ENCODE results near the gene TAF13. TPM values are rescaled to one million over a fixed set of nuclear protein-coding genes. Genes with fewer than 3 reads are reported as not detected.
"Not testable (repeated sequence)": the region's sequence is repeated elsewhere in the genome, so short reads cannot be mapped to it uniquely, and the experiment has no call there.

TAF13 gene
- total RNA-seq, 6 experiments from 2014 or later: 94.3 to 150 (median 106) TPM

DNA sequence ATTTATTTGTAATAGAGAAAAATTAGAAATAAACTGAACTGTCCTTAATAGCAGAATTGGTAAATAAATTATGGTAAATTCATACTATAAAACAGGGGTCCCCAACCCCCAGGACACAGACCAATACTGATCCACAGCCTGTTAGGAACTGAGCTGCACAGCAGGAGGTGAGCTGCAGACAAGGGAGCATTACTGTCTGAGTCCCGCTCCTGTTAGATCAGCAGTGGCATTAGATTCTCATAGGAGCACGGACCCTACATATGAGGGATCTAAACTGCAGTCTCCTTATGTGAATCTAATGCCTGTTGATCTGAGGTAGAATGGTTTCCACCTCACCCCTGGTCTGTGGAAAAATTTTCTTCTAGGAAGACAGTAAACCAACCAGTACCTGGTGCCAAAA is 41.4 kb downstream of the TAF13 start:
- H3K27me3 Mint-ChIP-seq (ENCODE audit: insufficient read depth): no peaks in the 10 kb centered on the region
- DNase-seq: no peak

DNA sequence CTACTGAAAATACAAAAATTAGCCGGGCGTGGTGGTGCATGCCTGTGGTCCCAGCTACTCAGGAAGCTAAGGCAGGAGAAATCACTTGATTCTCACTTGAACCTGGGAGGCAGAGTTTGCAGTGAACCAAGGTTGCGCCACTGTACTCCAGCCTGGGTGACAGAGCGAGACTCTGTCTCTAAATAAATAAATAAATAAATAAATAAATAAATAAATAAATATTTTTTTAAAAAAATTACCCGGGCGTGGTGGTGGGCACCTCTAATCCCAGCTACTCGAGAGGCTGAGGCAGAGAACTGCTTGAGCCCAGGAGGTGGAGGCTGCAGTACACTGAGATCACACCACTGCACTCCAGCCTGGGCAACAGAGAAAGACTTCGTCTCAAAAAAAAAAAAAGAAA is 46.3 kb downstream of the TAF13 start:
- not testable (repeated sequence) for H3K9me3 Mint-ChIP-seq; H3K27me3 Mint-ChIP-seq (ENCODE audit: insufficient read depth); H3K36me3 Mint-ChIP-seq (ENCODE audit: low read depth); H3K27ac Mint-ChIP-seq; DNase-seq; H3K4me3 Mint-ChIP-seq
- H3K4me1 Mint-ChIP-seq (ENCODE audit: low read depth): peaks cover 13% of the 10 kb centered on the region

More for the DNA sequence above, 41.4 kb downstream of the TAF13 start:
- Mint-ChIP-seq H3K4me1 (ENCODE audit: low read depth) (no peaks in the 10 kb centered on the region; the same call in 1 of the 2 replicates), H3K27ac (no peak overlapping the region), H3K9me3 (no peaks in the 10 kb centered on the region), H3K36me3 (ENCODE audit: low read depth) (no peaks in the 10 kb centered on the region), H3K4me3 (no peak overlapping the region)
- TF ChIP-seq, protein P1, sequence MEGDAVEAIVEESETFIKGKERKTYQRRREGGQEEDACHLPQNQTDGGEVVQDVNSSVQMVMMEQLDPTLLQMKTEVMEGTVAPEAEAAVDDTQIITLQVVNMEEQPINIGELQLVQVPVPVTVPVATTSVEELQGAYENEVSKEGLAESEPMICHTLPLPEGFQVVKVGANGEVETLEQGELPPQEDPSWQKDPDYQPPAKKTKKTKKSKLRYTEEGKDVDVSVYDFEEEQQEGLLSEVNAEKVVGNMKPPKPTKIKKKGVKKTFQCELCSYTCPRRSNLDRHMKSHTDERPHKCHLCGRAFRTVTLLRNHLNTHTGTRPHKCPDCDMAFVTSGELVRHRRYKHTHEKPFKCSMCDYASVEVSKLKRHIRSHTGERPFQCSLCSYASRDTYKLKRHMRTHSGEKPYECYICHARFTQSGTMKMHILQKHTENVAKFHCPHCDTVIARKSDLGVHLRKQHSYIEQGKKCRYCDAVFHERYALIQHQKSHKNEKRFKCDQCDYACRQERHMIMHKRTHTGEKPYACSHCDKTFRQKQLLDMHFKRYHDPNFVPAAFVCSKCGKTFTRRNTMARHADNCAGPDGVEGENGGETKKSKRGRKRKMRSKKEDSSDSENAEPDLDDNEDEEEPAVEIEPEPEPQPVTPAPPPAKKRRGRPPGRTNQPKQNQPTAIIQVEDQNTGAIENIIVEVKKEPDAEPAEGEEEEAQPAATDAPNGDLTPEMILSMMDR (IDR thresholded peaks at IDR 0.05): no peak

DNA sequence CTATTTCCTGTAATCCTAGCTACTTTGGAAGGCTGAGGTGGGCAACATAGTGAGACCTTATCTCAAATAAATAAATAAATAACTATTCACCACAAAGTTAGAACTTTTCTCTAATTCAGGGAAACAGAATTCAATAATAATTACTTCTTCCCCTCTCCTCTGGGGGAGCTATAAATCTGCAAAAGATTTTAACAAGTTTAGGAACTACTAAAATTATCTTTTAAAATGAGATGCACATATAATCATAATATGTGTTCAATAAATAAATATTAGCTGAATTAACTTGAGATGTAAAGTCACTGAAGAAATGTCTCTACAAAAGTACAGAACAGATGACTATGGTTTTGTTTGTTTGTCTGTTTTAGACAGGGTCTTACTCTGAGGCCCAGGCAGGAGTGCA is 48.0 kb downstream of the TAF13 start:
- H3K4me3 Mint-ChIP-seq: no peak overlapping the region
- H3K4me1 Mint-ChIP-seq (ENCODE audit: low read depth): peaks cover 15% of the 10 kb centered on the region
- TF ChIP-seq, protein P1 (IDR thresholded peaks at IDR 0.05): peak; percentile 62
- DNase-seq: no peak
- H3K36me3 Mint-ChIP-seq (ENCODE audit: low read depth): no peaks in the 10 kb centered on the region
- no peak overlapping the region for H3K27ac Mint-ChIP-seq
- H3K9me3 Mint-ChIP-seq: no peaks in the 10 kb centered on the region
- no peaks in the 10 kb centered on the region for H3K27me3 Mint-ChIP-seq (ENCODE audit: insufficient read depth)

DNA sequence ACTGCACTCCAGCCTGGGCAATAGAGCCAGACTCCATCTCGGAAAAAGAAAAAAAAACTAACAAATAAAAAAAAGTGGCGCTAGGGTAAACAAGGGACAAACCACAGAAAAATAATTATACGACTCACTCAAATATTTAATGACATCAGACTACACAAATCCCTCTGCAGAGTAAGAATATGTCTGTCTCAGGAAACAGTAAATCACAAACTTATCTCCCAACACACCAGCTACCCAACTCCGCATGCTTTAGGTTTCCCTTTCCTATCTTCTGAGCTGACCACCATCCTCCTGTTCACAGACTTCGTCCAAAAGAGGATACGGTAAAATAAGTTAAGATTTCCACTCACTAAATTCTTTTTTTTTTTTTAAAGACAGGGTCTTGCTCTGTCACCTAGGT is 50.1 kb downstream of the TAF13 start:
- Mint-ChIP-seq H3K4me3 (no peak overlapping the region), H3K4me1 (ENCODE audit: low read depth) (peaks cover 15% of the 10 kb centered on the region), H3K9me3 (no peaks in the 10 kb centered on the region), H3K27me3 (ENCODE audit: insufficient read depth) (no peaks in the 10 kb centered on the region), H3K36me3 (ENCODE audit: low read depth) (no peaks in the 10 kb centered on the region), H3K27ac (no peak overlapping the region; the same call in 1 of the 2 replicates)
- TF ChIP-seq, protein P1 (IDR thresholded peaks at IDR 0.05): no peak
- DNase-seq: no peak

DNA sequence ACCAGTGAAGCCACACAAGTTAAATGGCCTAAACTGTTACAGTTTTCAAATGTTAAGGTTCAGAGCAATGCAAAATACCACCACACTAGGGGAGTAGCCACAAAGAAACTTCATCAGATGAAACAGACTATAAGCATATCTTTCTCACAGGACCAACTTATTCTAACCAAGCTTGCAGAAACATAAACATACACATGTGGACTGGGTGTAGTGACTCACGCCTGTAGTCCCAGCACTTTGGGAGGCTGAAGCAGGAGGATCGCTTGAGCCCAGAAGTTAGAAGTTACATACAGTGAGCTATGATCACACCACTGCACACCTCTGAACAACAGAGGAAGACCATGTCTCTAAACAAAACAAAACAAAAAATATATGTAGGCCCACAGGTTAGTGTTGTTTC is 51.2 kb downstream of the TAF13 start:
- Mint-ChIP-seq H3K27me3 (ENCODE audit: insufficient read depth) (no peaks in the 10 kb centered on the region), H3K27ac (no peak overlapping the region), H3K4me1 (ENCODE audit: low read depth) (peaks cover 15% of the 10 kb centered on the region), H3K9me3 (no peaks in the 10 kb centered on the region), H3K36me3 (ENCODE audit: low read depth) (no peaks in the 10 kb centered on the region), H3K4me3 (no peak overlapping the region)
- TF ChIP-seq, protein P1 (IDR thresholded peaks at IDR 0.05): no peak
- DNase-seq: no peak

DNA sequence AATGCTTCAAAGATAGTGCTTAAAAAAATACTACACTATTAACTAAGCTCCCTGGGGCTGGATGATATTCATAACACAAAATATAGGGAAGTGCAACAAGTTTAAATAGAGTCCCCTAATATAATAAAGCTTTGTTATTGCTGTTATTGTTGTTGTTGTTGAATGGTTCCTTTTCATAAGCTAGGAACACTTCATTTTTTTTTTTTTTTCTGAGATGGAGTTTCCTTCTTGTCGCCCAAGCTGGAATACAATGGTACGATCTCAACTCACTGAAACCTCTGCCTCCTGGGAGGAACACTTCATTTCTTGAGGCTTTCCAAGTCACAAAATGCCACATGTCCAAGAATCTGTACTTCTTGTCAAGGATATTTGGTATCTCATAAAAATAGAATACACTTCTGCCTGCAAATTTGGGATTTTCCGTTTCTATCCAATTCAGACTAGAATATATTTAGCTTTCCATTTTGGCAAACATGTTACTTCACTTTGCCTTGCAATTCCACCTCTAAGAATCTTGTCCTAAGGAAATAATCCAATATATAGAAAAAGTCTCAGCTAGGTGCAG is 55.0 kb downstream of the TAF13 start:
- H3K27me3 Mint-ChIP-seq (ENCODE audit: insufficient read depth): no peaks in the 10 kb centered on the region
- no peak overlapping the region for H3K4me3 Mint-ChIP-seq
- H3K27ac Mint-ChIP-seq: no peak overlapping the region
- TF ChIP-seq, protein P1 (IDR thresholded peaks at IDR 0.05): no peak
- H3K9me3 Mint-ChIP-seq: no peaks in the 10 kb centered on the region
- peaks cover 11% of the 10 kb centered on the region; the same call in 1 of the 2 replicates for H3K36me3 Mint-ChIP-seq (ENCODE audit: low read depth)
- no peak for DNase-seq
- H3K4me1 Mint-ChIP-seq (ENCODE audit: low read depth): peaks cover 10% of the 10 kb centered on the region

DNA sequence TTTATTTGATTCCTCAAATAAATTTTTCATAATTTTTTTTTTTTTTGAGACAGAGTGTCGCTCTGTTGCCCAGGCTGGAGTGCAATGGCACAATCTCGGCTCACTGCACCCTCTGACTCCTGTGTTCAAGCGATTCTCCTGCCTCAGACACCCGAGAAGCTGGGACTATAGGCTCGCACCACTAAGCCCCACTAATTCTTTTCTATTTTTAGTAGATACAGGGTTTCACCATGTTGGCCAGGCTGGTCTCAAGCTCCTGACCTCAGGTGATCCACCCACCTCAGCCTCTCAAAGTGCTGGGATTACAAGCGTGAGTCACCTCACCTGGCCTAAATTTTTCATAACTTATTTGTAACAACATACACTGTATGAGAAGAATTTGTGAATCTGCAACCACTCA is 58.1 kb downstream of the TAF13 start:
- H3K36me3 Mint-ChIP-seq (ENCODE audit: low read depth): peaks cover 11% of the 10 kb centered on the region; the same call in 1 of the 2 replicates
- not testable (repeated sequence) for H3K27ac Mint-ChIP-seq; H3K4me1 Mint-ChIP-seq (ENCODE audit: low read depth); H3K9me3 Mint-ChIP-seq; DNase-seq; H3K27me3 Mint-ChIP-seq (ENCODE audit: insufficient read depth); H3K4me3 Mint-ChIP-seq
